HEK293 (cell line): ENCODE results near the gene FRMD3.

Experiments
- ZNF10 ChIP-seq: fragments of 450-650 bp; formaldehyde crosslinking; IDR thresholded peaks from 2 replicates; pipeline ENCODE4 v1.5.1; 2017; ENCODE audit warnings: missing biosample characterization, missing genetic modification characterization
- ZNF311 ChIP-seq: fragments of 450-650 bp; formaldehyde crosslinking; IDR thresholded peaks from 2 replicates; pipeline ENCODE4 v1.5.1; 2017; ENCODE audit warnings: missing biosample characterization, missing genetic modification characterization, borderline replicate concordance
- ZNF600 ChIP-seq: fragments of 450-650 bp; formaldehyde crosslinking; IDR thresholded peaks from 2 replicates; pipeline ENCODE4 v1.5.1; 2016; ENCODE audit warnings: missing biosample characterization, missing genetic modification characterization
- TF ChIP-seq, protein P1 (sequence below): fragments of 450-650 bp; formaldehyde crosslinking; IDR thresholded peaks from 2 replicates; pipeline ENCODE4 v1.5.1; 2016; ENCODE audit warnings: missing biosample characterization, missing genetic modification characterization
- TF ChIP-seq, protein P2 (sequence below): fragments of 450-650 bp; formaldehyde crosslinking; conservative IDR thresholded peaks from 2 replicates; pipeline ENCODE4 v1.5.1; 2016; ENCODE audit warnings: low read depth, missing biosample characterization, missing genetic modification characterization
- TF ChIP-seq, protein P3 (sequence below): fragments of 450-650 bp; formaldehyde crosslinking; IDR thresholded peaks from 2 replicates; pipeline ENCODE4 v1.5.1; 2016; ENCODE audit warnings: missing biosample characterization, missing genetic modification characterization
- TF ChIP-seq, protein P4 (sequence below): fragments of 450-650 bp; formaldehyde crosslinking; conservative IDR thresholded peaks from 2 replicates; pipeline ENCODE4 v1.5.1; 2016; ENCODE audit warnings: low read depth, missing biosample characterization, missing genetic modification characterization

DNA sequence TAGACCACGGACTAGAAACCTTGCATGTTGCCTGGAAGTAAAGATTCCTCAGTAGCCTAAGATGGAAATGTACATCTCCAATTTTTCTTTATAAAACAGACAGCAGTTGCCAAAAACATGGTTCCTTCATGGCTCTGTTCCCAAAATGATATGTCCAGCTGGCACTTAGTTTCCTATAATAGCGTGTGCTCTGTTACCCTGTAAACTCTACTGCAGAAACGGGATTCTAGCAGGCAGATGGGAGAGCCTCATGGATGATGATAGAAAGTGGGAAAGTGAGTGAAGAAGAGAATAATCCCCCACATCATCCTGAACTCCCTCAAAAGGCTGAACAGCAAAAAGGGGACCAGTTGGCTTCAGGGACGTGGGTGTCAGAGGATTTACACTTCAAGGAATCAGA, 118.2 kb downstream of the FRMD3 start:
- TF ChIP-seq, protein P1, sequence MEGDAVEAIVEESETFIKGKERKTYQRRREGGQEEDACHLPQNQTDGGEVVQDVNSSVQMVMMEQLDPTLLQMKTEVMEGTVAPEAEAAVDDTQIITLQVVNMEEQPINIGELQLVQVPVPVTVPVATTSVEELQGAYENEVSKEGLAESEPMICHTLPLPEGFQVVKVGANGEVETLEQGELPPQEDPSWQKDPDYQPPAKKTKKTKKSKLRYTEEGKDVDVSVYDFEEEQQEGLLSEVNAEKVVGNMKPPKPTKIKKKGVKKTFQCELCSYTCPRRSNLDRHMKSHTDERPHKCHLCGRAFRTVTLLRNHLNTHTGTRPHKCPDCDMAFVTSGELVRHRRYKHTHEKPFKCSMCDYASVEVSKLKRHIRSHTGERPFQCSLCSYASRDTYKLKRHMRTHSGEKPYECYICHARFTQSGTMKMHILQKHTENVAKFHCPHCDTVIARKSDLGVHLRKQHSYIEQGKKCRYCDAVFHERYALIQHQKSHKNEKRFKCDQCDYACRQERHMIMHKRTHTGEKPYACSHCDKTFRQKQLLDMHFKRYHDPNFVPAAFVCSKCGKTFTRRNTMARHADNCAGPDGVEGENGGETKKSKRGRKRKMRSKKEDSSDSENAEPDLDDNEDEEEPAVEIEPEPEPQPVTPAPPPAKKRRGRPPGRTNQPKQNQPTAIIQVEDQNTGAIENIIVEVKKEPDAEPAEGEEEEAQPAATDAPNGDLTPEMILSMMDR: no peak
- TF ChIP-seq, protein P2, sequence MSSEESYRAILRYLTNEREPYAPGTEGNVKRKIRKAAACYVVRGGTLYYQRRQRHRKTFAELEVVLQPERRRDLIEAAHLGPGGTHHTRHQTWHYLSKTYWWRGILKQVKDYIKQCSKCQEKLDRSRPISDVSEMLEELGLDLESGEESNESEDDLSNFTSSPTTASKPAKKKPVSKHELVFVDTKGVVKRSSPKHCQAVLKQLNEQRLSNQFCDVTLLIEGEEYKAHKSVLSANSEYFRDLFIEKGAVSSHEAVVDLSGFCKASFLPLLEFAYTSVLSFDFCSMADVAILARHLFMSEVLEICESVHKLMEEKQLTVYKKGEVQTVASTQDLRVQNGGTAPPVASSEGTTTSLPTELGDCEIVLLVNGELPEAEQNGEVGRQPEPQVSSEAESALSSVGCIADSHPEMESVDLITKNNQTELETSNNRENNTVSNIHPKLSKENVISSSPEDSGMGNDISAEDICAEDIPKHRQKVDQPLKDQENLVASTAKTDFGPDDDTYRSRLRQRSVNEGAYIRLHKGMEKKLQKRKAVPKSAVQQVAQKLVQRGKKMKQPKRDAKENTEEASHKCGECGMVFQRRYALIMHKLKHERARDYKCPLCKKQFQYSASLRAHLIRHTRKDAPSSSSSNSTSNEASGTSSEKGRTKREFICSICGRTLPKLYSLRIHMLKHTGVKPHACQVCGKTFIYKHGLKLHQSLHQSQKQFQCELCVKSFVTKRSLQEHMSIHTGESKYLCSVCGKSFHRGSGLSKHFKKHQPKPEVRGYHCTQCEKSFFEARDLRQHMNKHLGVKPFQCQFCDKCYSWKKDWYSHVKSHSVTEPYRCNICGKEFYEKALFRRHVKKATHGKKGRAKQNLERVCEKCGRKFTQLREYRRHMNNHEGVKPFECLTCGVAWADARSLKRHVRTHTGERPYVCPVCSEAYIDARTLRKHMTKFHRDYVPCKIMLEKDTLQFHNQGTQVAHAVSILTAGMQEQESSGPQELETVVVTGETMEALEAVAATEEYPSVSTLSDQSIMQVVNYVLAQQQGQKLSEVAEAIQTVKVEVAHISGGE: no peak
- TF ChIP-seq ZNF10 (tag by site-specific recombination) (no peak), ZNF600 (no peak), ZNF311 (tag by site-specific recombination) (no peak)
- TF ChIP-seq, protein P3, sequence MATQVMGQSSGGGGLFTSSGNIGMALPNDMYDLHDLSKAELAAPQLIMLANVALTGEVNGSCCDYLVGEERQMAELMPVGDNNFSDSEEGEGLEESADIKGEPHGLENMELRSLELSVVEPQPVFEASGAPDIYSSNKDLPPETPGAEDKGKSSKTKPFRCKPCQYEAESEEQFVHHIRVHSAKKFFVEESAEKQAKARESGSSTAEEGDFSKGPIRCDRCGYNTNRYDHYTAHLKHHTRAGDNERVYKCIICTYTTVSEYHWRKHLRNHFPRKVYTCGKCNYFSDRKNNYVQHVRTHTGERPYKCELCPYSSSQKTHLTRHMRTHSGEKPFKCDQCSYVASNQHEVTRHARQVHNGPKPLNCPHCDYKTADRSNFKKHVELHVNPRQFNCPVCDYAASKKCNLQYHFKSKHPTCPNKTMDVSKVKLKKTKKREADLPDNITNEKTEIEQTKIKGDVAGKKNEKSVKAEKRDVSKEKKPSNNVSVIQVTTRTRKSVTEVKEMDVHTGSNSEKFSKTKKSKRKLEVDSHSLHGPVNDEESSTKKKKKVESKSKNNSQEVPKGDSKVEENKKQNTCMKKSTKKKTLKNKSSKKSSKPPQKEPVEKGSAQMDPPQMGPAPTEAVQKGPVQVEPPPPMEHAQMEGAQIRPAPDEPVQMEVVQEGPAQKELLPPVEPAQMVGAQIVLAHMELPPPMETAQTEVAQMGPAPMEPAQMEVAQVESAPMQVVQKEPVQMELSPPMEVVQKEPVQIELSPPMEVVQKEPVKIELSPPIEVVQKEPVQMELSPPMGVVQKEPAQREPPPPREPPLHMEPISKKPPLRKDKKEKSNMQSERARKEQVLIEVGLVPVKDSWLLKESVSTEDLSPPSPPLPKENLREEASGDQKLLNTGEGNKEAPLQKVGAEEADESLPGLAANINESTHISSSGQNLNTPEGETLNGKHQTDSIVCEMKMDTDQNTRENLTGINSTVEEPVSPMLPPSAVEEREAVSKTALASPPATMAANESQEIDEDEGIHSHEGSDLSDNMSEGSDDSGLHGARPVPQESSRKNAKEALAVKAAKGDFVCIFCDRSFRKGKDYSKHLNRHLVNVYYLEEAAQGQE: no peak
- TF ChIP-seq, protein P4, sequence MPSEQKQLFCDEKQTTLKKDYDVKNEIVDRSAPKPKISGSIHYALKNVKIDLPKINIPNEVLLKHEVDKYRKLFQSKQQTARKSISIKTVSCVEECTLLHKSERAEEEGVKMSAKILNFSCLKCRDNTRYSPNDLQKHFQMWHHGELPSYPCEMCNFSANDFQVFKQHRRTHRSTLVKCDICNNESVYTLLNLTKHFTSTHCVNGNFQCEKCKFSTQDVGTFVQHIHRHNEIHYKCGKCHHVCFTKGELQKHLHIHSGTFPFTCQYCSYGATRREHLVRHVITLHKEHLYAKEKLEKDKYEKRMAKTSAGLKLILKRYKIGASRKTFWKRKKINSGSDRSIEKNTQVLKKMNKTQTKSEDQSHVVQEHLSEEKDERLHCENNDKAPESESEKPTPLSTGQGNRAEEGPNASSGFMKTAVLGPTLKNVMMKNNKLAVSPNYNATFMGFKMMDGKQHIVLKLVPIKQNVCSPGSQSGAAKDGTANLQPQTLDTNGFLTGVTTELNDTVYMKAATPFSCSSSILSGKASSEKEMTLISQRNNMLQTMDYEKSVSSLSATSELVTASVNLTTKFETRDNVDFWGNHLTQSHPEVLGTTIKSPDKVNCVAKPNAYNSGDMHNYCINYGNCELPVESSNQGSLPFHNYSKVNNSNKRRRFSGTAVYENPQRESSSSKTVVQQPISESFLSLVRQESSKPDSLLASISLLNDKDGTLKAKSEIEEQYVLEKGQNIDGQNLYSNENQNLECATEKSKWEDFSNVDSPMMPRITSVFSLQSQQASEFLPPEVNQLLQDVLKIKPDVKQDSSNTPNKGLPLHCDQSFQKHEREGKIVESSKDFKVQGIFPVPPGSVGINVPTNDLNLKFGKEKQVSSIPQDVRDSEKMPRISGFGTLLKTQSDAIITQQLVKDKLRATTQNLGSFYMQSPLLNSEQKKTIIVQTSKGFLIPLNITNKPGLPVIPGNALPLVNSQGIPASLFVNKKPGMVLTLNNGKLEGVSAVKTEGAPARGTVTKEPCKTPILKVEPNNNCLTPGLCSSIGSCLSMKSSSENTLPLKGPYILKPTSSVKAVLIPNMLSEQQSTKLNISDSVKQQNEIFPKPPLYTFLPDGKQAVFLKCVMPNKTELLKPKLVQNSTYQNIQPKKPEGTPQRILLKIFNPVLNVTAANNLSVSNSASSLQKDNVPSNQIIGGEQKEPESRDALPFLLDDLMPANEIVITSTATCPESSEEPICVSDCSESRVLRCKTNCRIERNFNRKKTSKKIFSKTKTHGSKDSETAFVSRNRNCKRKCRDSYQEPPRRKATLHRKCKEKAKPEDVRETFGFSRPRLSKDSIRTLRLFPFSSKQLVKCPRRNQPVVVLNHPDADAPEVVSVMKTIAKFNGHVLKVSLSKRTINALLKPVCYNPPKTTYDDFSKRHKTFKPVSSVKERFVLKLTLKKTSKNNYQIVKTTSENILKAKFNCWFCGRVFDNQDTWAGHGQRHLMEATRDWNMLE (tag by site-specific recombination): no peak
